Kidney tubule cell (primary cell): Measurements from ENCODE around the gene TRAPPC4.
"Not testable (repeated sequence)": the region's sequence is repeated elsewhere in the genome, so short reads cannot be mapped to it uniquely, and the experiment has no call there.

Experiments used
- DNase-seq: peaks from one replicate; pipeline ENCODE4 v3.0.0-alpha.2; 2018; ENCODE audit warnings: low spot score

The TRAPPC4 gene

DNA sequence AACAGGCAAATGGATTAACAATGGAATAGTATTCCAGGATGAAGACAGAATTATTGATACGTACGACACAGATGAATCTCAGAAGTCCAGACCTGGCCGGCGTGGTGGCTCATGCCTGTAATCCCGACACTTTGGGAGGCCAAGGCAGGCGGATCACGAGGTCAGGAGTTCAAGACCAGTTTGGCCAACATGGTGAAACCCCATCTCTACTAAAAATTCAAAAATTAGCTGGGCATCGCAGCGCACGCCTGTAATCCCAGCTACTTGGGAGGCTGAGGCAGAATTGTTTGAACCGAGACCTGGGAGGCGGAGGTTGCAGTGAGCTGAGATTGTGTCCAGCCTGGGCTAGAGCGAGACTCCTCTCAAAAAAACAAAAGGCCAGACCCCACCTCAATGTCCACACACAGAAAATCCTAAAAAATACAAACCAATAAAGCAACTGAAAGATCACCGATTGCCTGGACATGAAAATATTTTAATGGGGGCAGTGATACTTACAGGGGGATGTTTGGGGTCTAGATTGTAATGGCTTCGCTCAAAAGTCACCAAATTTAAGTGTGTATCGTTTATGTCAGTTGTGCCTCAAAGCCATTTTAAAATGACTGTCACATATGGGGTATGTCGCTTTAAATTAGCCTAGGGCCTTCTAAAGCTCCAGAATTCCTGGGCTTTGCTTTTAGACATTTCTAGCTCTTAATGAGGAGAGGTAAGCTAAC lies 4.2 kb upstream of the TRAPPC4 start:
- DNase-seq, result no peak

DNA sequence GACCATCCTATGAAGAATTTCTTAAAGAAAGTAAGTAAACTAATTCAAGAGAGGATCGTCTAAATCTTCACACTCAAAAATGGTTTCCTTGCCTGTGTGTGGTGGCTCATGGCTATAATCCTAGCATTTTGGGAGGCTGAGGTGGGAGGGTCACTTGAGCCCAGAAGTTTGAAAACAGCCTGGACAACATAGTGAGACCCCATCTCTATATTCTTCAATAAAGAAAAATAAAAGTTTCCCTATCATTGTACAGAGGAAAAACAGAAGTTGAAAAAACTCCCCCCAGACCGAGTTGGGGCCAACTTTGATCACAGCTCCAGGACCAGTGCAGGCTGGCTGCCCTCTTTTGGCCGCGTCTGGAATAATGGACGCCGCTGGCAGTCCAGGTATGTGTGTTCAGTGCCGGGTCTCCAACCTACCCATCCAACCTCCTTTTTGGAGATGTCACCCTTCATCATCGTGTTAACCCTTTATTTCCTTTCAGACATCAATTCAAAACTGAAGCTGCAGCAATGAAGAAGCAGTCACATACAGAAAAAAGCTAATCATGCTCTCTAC lies 3.4 kb upstream of the TRAPPC4 start:
- no peak for DNase-seq

DNA sequence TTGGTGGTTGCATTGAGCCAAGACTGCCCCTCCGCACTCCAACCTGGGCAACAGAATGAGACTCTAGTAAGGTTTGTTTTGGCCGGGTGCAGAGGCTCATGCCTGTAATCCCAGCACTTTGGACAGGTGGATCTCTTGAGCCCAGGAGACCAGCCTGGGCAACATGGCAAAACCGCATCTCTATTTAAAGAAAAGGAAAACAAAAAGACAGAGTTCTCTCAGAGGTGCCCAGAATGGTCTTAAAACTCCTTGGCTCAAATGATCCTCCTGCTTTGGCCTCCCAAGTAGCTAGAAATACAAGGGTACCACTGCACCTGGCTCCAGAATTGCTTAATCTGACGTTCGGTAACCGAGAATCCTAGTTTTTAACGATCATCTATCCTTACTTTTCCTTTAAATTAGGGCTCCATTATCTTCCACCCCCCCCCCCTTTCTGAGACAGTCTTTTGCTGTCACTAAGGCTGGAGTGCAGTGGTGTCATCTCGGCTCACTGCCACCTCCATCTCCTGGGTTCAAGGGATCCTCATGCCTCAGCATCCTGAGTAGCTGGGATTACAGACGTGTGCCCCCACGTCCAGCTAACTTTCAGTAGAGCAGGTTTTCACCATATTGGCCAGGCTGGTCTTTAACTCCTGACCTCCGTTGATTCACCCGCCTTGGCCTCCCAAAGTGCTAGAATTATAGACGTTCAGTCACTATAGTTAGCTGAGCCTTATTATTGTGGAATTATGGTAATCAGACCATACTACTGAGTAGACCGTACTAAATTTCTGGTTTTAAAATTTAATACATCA lies 2.2 kb upstream of the TRAPPC4 start:
- no peak for DNase-seq

DNA sequence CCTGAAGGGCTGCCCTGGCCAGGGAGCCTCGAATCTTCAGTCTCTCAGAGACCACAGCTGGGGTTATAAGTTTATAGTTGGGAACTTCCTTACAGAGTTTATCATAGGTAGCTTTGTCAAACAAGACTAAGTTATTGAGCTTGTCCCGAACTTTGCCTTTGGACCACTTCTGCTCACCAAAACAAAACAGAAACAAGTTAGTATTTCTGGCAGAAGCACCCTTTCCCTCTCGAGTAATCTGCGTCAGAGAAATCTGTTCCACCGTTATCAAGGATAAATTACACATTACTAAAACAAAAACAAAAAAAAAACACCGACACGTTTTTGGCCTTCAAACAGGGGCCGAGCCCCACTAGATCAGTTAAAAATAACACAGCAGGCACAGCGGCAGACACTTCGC lies 1.2 kb upstream of the TRAPPC4 start:
- DNase-seq, result not testable (repeated sequence)

DNA sequence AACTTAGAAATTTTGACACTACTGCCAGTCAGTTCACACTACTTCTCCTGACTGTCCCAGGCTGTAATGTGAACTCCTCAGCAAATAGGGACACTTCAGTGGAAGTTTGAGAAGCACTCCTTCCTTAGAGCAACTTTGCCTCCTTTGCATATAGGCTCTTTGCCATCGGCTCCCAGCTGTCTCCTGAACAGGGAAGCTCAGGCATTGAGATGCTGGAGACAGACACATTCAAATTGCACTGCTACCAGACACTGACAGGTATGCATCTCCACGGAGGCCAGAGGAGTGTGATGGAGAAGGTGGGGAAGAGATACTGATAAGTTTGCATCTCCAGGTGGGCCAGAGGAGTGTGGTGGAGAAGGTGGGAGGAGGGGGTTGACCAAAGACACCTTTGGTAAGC lies 1.4 kb downstream of the TRAPPC4 start:
- DNase-seq, result no peak

DNA sequence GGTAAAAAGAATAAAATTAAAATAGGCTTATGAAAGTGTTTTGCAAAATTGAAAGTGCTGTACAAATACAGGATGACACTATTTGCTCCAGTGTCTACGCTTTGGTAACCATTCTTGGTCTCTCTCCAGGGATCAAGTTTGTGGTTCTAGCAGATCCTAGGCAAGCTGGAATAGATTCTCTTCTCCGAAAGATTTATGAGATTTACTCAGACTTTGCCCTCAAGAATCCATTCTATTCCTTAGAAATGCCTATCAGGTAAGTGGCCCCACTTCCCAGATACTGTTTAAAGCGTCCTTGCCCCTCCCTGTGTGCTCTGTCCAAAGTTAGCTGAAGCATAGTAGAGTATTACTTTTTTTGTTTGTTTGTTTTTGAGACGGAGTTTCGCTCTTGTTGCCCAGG lies 3.1 kb downstream of the TRAPPC4 start:
- DNase-seq, result no peak

DNA sequence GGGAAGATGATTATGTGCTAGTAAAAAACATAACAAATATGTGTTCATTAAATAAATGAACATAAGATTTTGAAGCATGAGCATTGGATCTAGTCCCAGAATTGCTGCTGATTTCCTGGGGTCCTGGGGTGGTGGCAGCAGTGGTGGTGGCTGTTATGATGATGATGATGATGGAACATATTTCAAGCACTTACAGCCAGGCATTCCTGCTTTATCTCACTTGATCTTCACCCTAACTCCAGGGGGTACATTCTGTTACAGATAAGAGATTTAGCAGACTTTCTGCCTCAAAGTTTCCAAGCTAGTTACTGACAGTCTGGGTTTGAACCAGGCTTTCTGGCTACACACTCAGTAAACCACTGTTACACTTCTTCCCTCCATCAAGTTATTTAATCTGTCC lies 5.2 kb downstream of the TRAPPC4 start:
- DNase-seq, result no peak

DNA sequence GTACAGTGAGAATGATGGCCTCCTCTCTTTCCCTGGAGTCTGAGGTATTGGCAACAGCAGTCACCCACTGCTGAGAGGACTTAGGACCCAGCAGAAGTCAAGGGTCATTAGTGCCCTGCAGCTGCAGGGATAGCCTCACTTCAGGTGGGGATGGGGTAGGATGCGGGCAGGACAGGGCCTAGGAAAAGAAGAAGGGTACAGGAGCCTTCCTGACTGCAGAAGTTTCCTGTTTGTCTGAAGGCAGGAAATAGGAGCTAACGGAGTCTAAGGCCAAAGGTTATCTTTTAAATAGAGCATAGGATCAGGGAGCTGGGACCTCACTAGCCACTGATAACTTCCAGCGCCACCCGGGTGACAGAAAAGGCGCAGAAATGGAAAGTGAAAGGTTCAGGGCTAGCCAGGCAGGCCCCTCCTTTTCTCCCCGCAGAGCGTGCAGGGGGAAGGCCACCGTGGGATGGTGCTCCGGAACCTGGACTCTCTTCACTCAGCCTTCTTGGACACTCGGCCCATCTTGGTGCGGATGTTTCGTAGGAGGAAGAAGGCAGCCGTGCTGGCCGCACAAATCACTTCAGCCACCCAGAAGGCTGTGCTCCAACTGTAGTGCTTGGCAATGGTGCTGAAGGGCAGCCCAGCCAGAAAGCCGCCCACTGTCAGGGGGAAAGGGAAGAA lies 6.0 kb downstream of the TRAPPC4 start:
- no peak for DNase-seq

DNA sequence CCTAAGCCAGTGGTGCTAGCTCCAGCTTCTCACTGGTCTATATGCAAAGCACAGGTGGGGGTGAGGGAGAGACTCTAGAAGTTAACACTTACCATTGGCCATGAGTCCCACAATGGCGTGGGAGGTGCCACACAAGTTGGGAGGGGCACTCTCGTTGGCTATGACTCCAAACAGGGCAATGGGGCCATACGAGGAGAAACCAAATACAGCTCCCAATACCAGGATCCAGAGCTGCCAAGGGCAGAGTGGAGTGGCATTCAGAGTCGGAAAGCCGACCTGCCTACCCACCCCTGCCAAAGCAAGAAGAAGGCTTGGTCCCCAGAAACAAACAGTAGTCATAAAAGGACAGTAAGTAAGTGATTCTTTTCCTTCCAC lies 6.5 kb downstream of the TRAPPC4 start:
- DNase-seq, result no peak

DNA sequence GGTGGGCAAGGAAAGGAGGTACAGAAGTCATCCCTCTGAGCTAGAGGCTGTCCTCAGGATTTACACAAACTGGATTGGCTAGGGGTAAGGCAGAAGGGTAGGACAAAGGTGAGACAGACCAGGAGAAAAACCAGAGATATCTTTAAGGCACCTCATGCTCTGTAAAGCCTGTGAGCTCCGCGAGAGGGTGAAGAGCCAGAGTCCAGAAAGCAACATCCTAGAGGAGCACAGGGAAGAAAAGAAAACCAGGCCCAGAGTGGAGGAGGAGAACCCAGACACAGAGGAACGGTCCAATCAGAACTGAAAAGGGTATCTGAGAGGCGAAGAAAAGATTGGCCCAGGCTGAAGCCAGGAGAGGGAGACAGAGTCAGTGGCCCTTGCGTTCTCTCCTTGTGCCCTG lies 7.0 kb downstream of the TRAPPC4 start:
- DNase-seq, result no peak

DNA sequence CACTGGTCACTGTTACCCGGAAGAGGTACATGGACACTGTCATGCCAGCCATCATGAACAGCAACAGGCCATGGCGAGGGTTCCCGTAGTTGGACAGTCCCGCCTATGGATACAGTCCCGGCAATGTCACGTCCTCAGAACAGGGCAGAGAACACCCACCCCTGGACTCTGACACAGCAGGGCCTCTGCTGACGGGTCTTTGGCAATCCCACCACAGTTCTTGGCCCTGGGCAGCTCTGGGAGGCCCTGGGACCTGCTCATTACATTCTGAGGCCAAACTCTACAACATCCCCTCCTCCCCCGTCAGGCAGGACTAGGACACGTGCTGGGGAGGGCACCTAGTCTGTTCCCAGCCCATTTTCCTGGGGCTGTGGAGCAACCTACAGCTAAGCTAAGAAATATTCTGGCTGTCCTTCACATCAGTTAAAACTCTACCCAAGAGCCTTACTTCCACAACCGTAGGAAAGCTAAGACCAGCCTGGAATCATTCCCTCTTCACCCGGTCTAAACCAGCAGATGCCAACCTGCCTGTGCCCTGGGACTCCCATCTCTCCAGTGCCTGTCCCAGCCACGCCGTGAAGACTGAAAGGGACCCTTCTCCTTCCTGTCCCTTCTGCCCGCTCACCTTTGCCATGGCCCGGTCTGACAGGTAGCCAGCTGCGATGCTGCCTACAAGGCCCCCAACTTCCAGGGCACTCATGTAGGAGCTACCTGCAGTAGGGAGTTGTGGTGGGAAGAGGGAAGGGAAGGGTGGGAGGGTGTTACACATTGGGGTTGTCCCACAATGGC lies 7.6 kb downstream of the TRAPPC4 start:
- DNase-seq, result no peak

DNA sequence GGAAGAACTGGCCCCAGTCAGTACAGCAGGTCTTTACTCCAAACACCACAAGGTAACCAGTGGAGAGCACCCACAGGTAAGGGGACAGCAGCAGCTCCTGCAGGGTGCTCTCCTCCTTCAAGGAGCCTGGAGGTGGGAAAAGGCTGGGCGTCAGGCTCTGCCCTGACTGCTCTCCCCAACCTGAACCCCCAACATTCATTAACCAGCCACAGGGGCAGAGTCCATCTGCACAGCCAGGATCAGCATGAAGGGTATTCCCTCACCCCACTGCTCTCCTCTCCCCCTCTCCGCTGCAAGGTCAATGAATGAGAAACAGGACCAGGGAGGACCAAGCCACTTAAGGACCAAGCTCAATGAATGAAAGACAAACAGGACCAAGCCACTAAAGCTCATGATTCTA lies 8.4 kb downstream of the TRAPPC4 start:
- no peak for DNase-seq

DNA sequence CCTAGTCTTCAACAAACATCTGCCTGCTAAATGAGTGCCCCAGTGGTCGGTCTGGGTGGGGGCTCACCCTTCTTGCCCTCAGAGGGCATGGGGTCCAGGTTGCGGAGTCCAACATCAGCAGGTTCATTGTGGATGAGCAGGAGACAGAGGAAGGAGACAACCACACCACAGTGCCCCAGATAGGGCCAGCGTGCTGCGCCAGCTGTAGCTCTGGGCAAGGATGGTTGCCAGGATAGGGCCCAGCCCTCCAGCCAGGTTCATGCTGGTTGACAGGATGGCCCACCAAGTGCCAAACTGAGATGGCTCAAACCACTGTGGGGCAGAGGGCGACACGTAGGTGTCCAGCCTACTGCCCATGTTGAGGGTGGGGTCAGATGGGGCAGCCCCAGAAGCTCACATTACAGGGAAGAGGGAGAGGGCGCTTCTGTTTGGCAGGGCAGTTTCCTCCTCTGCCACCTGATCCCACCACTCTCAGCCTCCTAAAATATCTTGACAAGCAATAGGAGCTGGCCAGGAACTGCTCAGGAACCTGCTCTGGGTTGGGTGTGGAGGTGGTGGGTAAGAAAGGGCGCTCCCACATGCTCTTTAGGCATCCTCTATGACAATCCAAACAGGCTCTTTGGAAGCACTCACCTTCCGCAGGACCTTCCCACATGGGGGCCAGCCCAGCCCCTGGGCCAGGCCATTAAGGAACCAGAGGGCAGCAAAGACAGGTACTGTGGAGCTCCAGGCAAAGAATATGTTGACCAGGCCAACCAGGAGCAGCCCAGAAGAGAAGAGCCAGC lies 9.2 kb downstream of the TRAPPC4 start:
- no peak for DNase-seq

DNA sequence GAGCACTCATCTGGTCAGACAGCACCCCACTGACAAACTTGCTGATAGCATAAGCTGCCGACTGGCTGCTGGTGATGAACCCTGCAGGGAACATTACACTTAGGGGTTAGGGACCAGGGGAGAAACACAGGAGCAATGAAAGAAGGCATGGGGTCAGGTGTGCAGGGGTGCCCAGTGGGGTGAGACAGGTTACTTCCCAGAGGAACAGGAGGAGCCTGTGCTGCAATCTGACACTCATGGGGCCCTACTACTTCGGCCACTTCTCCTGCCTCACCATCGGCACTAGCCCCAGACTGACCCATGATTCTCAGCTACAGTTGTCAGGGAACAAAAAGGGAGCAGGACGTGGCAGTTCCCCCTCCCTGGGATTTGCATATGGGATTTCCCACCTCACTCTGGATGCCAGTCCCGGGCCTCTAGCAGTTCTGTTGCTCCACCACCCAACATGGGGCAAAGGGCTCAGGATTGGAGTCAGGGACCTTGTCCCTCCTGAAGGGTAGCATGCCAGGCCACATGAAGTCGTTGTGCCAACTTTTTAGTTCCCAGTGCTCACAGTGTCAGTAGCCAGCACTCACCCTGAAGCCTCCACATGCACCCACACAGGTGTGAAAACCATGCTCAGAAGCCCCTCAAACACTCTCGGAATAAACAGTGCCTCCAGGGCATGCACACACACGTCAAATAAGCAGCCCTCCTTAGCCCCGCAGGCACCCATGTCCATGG lies 9.9 kb downstream of the TRAPPC4 start:
- peak; percentile 36 for DNase-seq

DNA sequence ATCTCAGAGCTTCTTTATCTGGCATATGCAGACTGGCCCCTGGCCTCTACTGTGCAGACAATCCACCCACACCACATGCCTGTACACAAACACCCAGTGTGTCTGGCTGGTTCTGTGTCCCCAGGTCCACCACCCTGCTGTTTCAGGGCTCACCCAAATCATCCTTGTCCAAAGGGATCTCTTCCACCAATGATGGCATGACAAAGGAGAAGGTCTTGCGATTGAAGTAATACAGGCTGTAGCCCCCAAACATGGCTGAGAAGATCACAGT lies 10.4 kb downstream of the TRAPPC4 start:
- DNase-seq, result no peak

DNA sequence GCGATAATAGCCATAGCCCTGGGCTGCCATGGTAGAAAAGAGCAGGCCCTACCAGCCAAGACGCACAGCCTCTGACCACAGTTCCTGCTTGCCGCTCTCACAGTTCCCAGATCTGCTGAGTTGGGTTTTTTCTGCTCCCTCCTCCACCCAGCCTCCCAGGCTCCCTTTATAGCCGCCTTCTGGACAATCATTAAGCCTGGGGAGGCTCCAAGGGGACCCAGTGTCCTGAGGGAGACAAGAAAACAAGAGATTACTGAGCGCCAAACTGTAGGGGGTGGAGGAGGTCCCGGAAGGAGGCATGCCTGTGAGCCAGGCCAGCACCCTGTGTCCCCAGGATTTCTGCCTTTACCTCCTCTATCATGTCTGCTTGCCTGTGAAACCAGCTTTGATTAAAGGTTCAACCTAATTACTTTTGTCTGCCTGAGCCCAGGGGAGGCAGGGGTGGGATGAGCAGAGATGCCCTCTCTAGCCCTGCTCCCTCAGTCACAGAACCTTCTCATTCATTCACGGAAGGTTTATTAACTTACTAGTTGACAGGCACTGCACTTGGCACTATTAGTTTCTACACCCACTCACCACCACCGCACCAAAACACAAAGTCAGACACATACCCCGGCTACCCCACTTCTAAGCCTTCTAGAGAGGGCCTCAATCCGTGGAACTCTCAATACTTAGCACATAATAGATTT lies 10.9 kb downstream of the TRAPPC4 start:
- DNase-seq, result peak; percentile 92

DNA sequence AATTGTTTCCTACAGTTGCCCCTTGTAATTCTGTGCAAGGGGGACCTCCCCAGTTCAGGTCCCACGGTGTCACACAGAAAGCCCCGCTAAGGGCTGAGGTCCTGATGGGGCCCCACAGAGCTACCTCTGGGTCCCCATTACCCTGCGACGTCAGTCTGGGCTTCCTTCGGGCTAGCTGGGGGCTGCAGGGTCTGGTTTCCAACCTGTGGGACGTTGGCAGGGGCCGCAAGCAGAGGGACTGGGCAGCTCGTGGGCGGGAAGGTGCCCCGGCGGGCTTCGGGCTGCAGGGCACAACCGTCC lies 11.4 kb downstream of the TRAPPC4 start:
- DNase-seq, result no peak

DNA sequence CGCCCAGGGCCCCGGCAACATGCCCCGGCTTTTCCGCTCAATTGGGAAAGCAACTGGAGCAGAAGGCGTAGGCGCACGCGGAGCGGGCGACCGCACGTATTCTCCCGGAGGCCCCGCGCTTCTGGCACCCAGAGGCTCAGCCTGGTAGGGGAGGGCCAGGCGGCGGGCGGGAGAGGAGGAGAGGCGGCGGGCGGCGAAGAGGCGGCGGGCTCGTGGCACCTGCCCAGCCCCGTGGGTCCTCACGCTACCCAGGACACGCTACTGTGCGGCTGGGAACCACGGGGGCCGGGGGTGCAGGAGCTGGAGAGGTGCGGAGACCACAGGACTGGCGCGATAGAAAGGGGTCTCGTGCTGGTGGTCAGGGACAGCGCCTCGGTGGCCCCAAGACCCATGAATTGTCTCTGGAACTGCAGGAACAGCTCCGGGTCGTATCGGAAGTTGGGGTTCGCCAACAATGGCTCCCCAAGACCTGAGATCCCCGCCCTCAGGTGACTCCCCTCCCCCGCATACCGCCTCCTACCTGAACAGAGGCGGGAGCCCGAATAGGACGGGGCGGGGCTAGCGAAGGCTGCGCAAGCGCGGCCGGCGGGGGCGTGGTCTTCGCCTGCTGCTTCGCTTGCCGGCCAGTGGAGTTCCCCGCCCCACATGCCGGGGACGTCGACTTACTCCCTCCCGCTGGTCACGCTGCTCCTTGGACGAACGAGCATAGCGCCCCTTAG lies 11.9 kb downstream of the TRAPPC4 start, which contains the start of gene SLC37A4:
Gene SLC37A4, minus strand, starts transcription at position 549 of the 719 bp plus-strand sequence.
- DNase-seq, result peak; percentile 98

DNA sequence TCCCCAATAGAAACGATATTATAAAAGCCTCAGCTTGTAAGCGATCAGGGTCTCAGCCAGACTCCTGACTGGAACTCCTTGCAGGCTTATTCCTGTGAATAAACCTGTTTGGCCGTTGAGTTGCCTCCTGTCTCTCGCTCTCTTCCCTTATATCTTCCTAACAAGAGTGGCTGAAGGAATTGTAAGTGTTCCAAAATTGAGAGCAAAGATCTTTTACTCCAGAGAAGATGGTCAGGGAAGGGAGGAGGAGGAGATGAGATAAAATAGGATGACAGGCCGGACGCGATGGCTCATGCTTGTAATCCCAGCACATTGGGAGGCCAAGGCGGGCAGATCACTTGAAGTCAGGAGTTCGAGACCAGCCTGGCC lies 13.3 kb downstream of the TRAPPC4 start:
- DNase-seq, result no peak

DNA sequence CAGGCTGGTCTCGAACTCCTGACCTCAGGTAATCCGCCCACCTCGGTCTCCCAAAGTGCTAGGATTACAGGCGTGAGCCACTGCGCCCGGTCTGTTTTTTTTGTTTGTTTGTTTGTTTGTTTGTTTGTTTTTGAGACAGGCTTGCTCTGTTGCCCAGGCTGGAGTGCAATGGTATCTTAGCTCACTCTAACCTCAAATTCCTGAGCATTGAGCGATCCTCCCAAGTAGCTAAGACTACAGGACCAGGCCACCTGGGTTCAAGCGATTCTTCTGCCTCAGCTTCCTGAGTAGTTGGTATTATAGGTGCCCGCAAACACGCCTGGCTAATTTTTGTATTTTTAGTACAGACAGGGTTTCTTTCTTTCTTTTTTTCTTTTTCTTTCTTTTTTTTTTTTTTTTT lies 14.9 kb downstream of the TRAPPC4 start:
- DNase-seq, result not testable (repeated sequence)
